ENCODE data around the gene ADCY10. TPM values are rescaled to one million over a fixed set of nuclear protein-coding genes. Genes with fewer than 3 reads are reported as not detected.

The ADCY10 gene
- total RNA-seq, 1 donor from 2014 or later, result 0.06 TPM

Other genes with a start within 250 kb of the ADCY10 start
- gene MPZL1, start 192.2 kb downstream of the ADCY10 start, total RNA-seq, result 71.1 and 85.9 TPM in 2 replicates
- gene DCAF6, start 22.5 kb upstream of the ADCY10 start, total RNA-seq, result 45.2 and 46.3 TPM in 2 replicates
- gene MPC2, start 22.9 kb upstream of the ADCY10 start, total RNA-seq, result 21.6 and 29.5 TPM in 2 replicates
- 19.9 and 24.2 TPM in 2 replicates for gene GPR161, start 222.8 kb upstream of the ADCY10 start, total RNA-seq

Data from glomerular endothelial cell (primary cell).